ENCODE results near the gene RAB4A. TPM values are rescaled to one million over a fixed set of nuclear protein-coding genes. Genes with fewer than 3 reads are reported as not detected.

The RAB4A gene
- total RNA-seq, 1 experiment from 2014 or later, result 66.7 TPM

- Mint-ChIP-seq H3K27me3 (ENCODE audit: low read depth) (no peaks in the 10 kb centered on the region), H3K4me3 (no peak overlapping the region), H3K36me3 (ENCODE audit: insufficient read depth in 1 of 3, low read depth in 3 of 3) (no peaks in the 10 kb centered on the region; a peak in 1 of 7 replicates), H3K4me1 (peaks cover 43 to 44% of the 10 kb centered on the region in 2 experiments), H3K27ac (no peak overlapping the region), H3K9me3 (no peaks in the 10 kb centered on the region; a peak in 3 of 5 replicates)
- Histone ChIP-seq H3K14ac (ENCODE audit: insufficient read depth, low read length) (no peak overlapping the region), H2BK15ac (ENCODE audit: low read depth, low read length) (no peak overlapping the region), H3K56ac (ENCODE audit: insufficient read length, low read depth, low read length) (no peak overlapping the region), H4K5ac (ENCODE audit: insufficient read length, low read depth, low read length) (no peak overlapping the region), H3K4me1 (ENCODE audit: insufficient read depth, low read length) (peaks cover 18% of the 10 kb centered on the region), H3K4ac (ENCODE audit: low read depth, low read length) (no peak overlapping the region), H3K23ac (ENCODE audit: insufficient read length, low read depth, low read length) (no peak overlapping the region), H2AFZ (ENCODE audit: low read length) (no peak overlapping the region), H3K27ac (ENCODE audit: insufficient read length, low read depth, low read length) (no peak overlapping the region), H3K4me2 (ENCODE audit: insufficient read depth, insufficient read length, low read length) (no peak overlapping the region), H2AK5ac (ENCODE audit: insufficient read length, low read length) (no peak overlapping the region), H3K79me1 (ENCODE audit: insufficient read depth, low read depth, low read length, poor library complexity, severe bottlenecking) (no peaks in the 10 kb centered on the region), H4K91ac (ENCODE audit: insufficient read length, low read depth, low read length) (no peak overlapping the region), H2BK5ac (ENCODE audit: insufficient read length, low read length) (no peak overlapping the region), H2BK12ac (ENCODE audit: insufficient read length, low read depth, low read length) (no peak overlapping the region), H3K27me3 (ENCODE audit: insufficient read depth, low read length) (no peaks in the 10 kb centered on the region), H2BK20ac (ENCODE audit: low read depth, low read length, poor library complexity, severe bottlenecking) (no peak overlapping the region), H3K18ac (ENCODE audit: insufficient read length, low read depth, low read length) (no peak overlapping the region), H3K23me2 (ENCODE audit: insufficient read length, low read depth, low read length, poor library complexity, severe bottlenecking) (no peaks in the 10 kb centered on the region), H4K8ac (replicated peaks; ENCODE audit: insufficient read length, low read depth, low read length) (no peak overlapping the region), H3K9ac (ENCODE audit: extremely low read depth, insufficient read length, low read length) (no peak overlapping the region), H2BK120ac (ENCODE audit: low read depth, low read length, poor library complexity, severe bottlenecking) (no peak overlapping the region), H3K79me2 (ENCODE audit: insufficient read depth, low read length) (no peaks in the 10 kb centered on the region), H3T11ph (ENCODE audit: low read length) (no peak overlapping the region), H4K20me1 (ENCODE audit: control insufficient read depth, insufficient read depth, insufficient read length) (no peaks in the 10 kb centered on the region), H3K9me3 (ENCODE audit: control insufficient read depth, low read depth, low read length) (no peaks in the 10 kb centered on the region)
- TF ChIP-seq, protein P1, sequence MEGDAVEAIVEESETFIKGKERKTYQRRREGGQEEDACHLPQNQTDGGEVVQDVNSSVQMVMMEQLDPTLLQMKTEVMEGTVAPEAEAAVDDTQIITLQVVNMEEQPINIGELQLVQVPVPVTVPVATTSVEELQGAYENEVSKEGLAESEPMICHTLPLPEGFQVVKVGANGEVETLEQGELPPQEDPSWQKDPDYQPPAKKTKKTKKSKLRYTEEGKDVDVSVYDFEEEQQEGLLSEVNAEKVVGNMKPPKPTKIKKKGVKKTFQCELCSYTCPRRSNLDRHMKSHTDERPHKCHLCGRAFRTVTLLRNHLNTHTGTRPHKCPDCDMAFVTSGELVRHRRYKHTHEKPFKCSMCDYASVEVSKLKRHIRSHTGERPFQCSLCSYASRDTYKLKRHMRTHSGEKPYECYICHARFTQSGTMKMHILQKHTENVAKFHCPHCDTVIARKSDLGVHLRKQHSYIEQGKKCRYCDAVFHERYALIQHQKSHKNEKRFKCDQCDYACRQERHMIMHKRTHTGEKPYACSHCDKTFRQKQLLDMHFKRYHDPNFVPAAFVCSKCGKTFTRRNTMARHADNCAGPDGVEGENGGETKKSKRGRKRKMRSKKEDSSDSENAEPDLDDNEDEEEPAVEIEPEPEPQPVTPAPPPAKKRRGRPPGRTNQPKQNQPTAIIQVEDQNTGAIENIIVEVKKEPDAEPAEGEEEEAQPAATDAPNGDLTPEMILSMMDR (conservative IDR thresholded peaks at IDR 0.05), result no peak
- no CpG with 5 or more reads among the region's 4 CpGs for WGBS (ENCODE audit: extremely low coverage, insufficient read length, low lambda C conversion rate)
- no peak for DNase-seq
These were observed 44.1 kb upstream of the RAB4A start for GRCh38 chr1:229226796-229227195.
